Mononuclear cell (primary cell): ENCODE results near the gene SLC9A8. TPM values are rescaled to one million over a fixed set of nuclear protein-coding genes. Genes with fewer than 3 reads are reported as not detected.

Source experiments
- H3K27me3 ChIP-seq: 2 replicates; pipeline ENCODE4 v1.6.0; 2011; ENCODE audit warnings: low read length, control low read depth; ENCODE audit not compliant: insufficient read depth
- H3K4me1 ChIP-seq: 2 replicates; pipeline ENCODE4 v1.5.1; 2011; ENCODE audit warnings: mild to moderate bottlenecking, low read length, control low read depth; ENCODE audit not compliant: insufficient read depth
- H3K4me3 ChIP-seq: 2 replicates; pipeline ENCODE4 v1.5.1; 2011; ENCODE audit warnings: mild to moderate bottlenecking, low read length, moderate library complexity
- H3K9me3 ChIP-seq: 2 replicates; pipeline ENCODE4 v1.5.1; 2011; ENCODE audit warnings: low read depth, mild to moderate bottlenecking, control low read depth, low read length
- total RNA-seq: library from RNA; depleted of rRNA; stranded (reverse); fragments of >200 nt; gene quantifications from one replicate; pipeline ENCODE4 v1.2.3, GENCODE V29; 2012

SLC9A8 gene
- total RNA-seq, 1 donor, result 34.5 TPM

DNA sequence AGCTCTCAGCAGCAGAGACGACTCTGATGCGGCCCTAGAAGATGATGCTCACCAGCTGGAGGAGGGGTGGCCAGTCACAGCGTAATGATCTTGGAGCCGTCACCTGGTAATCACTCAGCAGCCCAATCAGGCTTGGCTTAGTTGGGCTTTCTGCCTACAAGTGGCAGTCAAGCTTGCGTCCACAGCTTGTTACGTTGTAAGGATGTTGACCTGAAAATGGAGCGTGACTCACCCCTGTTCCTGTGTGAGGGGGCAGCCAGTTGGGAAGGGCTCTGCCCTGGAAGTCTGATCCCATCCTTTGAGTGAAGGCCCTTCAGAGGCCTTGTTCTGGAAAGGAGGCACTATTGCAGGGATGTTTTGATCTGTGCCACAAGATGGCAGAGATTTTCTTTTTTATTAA, 52.9 kb downstream of the SLC9A8 start:
- H3K4me1 ChIP-seq, result no peaks in the 10 kb centered on the region
- H3K27me3 ChIP-seq, result no peaks in the 10 kb centered on the region
- H3K4me3 ChIP-seq, result no peak overlapping the region
- no peaks in the 10 kb centered on the region for H3K9me3 ChIP-seq

DNA sequence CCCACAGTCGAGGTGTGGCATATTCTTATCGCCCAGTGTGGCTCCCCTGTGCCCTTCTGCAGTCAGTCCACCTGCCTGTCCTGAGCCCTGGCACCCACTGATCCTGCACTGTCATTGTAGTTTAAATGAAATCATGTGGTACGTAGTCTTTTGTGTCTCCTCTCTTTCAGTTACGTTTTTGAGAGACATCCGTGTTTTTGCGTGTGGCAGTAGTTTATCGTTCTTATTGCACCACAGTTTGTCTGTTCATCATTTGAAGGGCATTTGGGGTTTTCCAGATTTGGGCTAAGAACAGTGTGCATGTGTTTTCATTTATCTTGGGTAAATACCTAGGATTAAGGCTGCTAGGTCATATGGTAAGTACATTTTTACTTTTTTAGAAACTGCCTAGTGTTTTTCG, 53.4 kb downstream of the SLC9A8 start:
- H3K9me3 ChIP-seq, result no peaks in the 10 kb centered on the region
- no peak overlapping the region for H3K4me3 ChIP-seq
- H3K27me3 ChIP-seq, result no peaks in the 10 kb centered on the region
- H3K4me1 ChIP-seq, result no peaks in the 10 kb centered on the region

DNA sequence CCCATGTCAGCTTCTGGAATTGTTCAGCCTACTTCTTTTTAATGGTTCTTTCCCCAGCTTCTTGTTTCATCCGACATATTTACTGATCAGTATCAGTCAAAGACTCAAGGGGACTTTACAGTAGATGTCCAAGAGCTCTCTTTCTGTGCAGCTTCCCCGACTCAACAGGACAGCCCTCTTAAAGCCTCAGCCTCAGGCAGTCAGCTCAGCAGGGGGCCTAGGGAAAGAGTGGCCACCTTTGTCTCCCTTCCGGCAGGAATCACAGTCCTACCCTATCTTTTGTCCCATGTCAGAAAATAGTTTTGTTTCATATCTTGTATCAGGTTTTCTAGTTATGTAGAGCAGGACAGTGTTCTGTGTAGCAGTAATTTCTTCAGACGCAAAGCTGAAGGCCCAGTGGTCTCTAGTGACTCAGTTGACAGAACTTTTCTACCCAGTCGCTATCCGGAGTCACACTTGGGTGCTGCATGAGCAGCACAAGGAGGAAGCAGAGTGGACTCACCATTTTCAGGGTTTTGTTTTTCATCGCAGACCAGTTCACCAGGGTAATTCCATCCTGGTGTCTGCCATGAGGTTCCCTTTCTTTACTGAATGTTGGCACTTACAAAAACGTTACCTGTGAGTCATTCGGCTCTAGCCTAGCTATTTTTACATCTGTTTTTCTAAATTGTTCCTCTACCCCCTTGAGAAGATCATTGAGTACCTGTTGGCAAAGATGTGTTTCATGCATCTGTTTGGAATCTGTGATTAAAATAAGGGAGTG, 55.0 kb downstream of the SLC9A8 start:
- H3K4me1 ChIP-seq, result no peaks in the 10 kb centered on the region
- H3K27me3 ChIP-seq, result no peaks in the 10 kb centered on the region

GRCh38 chr20:49868538-49868937, 55.9 kb downstream of the SLC9A8 start:
- no peak overlapping the region for H3K4me3 ChIP-seq
- H3K4me1 ChIP-seq, result no peaks in the 10 kb centered on the region
- H3K9me3 ChIP-seq, result no peaks in the 10 kb centered on the region
- H3K27me3 ChIP-seq, result no peaks in the 10 kb centered on the region

More for the DNA sequence above, 55.0 kb downstream of the SLC9A8 start:
- Histone ChIP-seq H3K9me3 (no peaks in the 10 kb centered on the region), H3K4me3 (no peak overlapping the region)

DNA sequence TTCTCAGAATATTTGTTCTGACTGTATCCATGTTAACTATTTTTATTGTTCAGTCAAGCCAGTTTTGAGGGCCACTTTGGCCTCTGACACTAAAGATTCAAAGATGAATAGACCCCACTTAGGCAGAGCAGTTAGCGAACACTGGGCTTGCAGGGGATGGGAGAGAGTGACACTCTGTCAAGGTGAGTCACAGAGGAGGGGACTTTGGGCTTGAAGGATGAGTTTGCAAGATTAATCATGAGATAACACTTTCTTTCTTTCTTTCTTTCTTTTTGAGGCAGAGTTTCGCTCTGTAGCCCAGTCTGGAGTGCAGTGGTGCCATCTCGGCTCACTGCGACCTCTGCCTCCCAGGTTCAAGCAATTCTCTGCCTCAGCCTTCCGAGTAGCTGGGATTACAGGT, 56.3 kb downstream of the SLC9A8 start:
- Histone ChIP-seq H3K9me3 (no peaks in the 10 kb centered on the region), H3K4me1 (no peaks in the 10 kb centered on the region), H3K4me3 (no peak overlapping the region), H3K27me3 (no peaks in the 10 kb centered on the region)

DNA sequence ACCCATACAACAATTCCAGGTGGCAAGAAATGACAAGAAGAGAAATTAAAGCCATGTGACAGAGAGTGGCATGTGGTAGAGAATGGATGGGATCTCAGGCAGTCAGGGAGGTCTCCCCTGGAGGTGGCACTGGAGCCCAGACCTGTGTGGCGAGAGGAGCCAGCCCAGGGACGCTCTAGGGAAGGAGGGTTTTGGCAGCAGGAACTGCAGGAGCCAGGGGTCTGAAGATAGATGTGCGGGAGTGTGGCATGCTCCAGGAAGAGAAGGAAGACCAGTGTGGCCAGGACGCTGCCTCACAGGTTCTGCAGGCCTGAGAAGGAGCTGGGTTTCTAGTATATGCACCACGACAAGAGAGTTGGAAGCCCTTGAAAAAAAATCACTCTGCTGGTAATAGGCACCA, 57.6 kb downstream of the SLC9A8 start:
- no peak overlapping the region for H3K4me3 ChIP-seq
- H3K9me3 ChIP-seq, result no peaks in the 10 kb centered on the region
- no peaks in the 10 kb centered on the region for H3K27me3 ChIP-seq
- H3K4me1 ChIP-seq, result no peaks in the 10 kb centered on the region

DNA sequence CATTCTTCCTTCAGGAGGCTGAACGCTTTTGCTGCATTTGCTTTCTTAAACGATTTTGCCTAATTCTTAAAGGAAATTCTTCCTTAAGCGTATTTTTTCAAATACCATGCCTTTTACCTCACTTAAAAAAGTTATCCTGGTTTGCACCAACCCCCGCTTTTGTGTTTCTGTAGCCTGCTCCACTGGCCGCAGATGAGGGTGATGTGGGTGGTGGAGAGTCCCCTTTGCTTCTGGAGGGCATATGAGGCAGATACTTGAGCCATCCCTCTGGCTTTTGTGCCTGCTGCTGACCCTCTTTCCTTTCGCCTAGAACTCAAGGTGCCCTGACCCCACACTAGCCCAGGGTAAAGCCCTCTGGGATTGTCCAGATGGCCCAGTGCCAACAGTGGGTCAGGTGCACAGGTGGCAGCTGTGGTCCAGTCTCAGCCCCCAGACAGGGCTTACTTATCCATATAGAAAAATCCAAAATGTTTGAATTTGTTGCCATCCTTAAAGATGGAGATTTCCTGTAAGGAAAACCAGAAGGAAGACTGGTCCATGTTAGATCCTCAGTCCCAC, 58.8 kb downstream of the SLC9A8 start:
- no peaks in the 10 kb centered on the region for H3K27me3 ChIP-seq
- no peak overlapping the region for H3K4me3 ChIP-seq
- H3K9me3 ChIP-seq, result no peaks in the 10 kb centered on the region
- no peaks in the 10 kb centered on the region for H3K4me1 ChIP-seq

- H3K9me3 ChIP-seq, result no peaks in the 10 kb centered on the region
- no peaks in the 10 kb centered on the region for H3K4me1 ChIP-seq
- no peak overlapping the region for H3K4me3 ChIP-seq
- H3K27me3 ChIP-seq, result no peaks in the 10 kb centered on the region
Observed at GRCh38 chr20:49872056-49872455, 59.4 kb downstream of the SLC9A8 start.

GRCh38 chr20:49874696-49875095, 62.1 kb downstream of the SLC9A8 start:
- H3K9me3 ChIP-seq, result no peaks in the 10 kb centered on the region
- H3K27me3 ChIP-seq, result no peaks in the 10 kb centered on the region
- H3K4me3 ChIP-seq, result no peak overlapping the region

GRCh38 chr20:49877386-49877921, 64.8 kb downstream of the SLC9A8 start:
- H3K4me3 ChIP-seq, result no peak overlapping the region
- no peaks in the 10 kb centered on the region for H3K27me3 ChIP-seq
- no peaks in the 10 kb centered on the region for H3K4me1 ChIP-seq
- no peaks in the 10 kb centered on the region for H3K9me3 ChIP-seq

More at GRCh38 chr20:49874696-49875095, 62.1 kb downstream of the SLC9A8 start:
- no peaks in the 10 kb centered on the region for H3K4me1 ChIP-seq

DNA sequence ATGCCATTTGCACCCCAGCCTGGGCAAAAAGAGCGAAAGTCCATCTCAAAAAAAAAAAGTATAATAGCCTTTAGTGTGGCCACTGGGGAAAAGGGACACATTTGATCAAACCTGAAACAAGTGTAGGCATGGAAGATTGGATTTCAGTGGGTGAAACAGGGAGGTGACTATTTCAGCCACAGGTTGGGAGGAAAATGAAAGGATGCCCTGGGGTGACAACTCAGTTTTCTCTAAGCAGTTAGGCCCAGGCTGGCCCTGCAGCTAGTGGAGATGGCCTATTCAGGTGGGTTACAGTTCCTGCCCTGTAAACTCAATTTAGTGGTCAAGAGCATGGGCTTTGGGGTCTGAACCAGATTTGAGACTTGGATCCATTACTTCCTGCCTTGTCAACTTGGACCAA, 66.3 kb downstream of the SLC9A8 start:
- no peak overlapping the region for H3K4me3 ChIP-seq
- no peaks in the 10 kb centered on the region for H3K27me3 ChIP-seq

GRCh38 chr20:49880177-49880576, 67.5 kb downstream of the SLC9A8 start:
- H3K4me1 ChIP-seq, result no peaks in the 10 kb centered on the region

More for the DNA sequence above, 66.3 kb downstream of the SLC9A8 start:
- H3K9me3 ChIP-seq, result no peaks in the 10 kb centered on the region
- H3K4me1 ChIP-seq, result no peaks in the 10 kb centered on the region

DNA sequence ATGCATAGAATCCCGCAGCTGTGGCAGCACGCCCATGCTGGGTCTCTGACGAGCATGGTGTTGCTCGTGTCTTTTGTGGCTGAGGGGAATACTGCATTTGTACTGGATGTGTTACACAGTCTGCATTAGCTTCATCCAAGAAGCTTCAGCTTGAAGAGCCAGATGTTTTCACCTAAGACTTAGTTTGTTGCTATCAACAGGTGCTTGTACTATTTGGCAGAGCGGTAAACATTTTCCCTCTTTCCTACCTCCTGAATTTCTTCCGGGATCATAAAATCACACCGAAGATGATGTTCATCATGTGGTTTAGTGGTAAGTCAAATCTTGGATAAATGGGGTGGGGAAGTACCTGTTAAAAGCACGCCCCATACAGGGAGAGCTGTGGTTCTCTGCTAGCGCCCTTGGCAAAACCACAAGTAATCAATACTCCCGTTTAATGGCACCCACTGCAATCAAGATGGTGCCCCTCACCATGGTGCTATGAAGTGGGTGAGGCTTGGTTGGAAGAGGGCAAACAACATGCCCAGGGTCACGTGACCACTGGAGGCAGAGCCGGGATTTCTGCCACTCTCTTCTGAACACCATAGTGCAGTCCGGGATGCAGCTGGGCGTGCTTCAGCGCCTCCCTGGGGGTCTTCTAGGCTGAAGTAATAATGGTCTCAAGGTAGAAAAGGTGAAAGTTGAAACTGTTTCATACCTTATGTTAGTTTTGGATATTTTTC, 68.3 kb downstream of the SLC9A8 start:
- Histone ChIP-seq H3K4me3 (no peak overlapping the region), H3K27me3 (no peaks in the 10 kb centered on the region), H3K9me3 (no peaks in the 10 kb centered on the region), H3K4me1 (no peaks in the 10 kb centered on the region)

More at GRCh38 chr20:49880177-49880576, 67.5 kb downstream of the SLC9A8 start:
- Histone ChIP-seq H3K4me3 (no peak overlapping the region), H3K27me3 (no peaks in the 10 kb centered on the region), H3K9me3 (no peaks in the 10 kb centered on the region)

GRCh38 chr20:49882171-49882970, 69.7 kb downstream of the SLC9A8 start:
- Histone ChIP-seq H3K9me3 (no peaks in the 10 kb centered on the region), H3K4me1 (no peaks in the 10 kb centered on the region), H3K27me3 (no peaks in the 10 kb centered on the region), H3K4me3 (no peak overlapping the region)
